Uterus (tissue), 4 donors: ENCODE results near the gene NPR2. TPM values are rescaled to one million over a fixed set of nuclear protein-coding genes. Genes with fewer than 3 reads are reported as not detected.

ENCODE experiments used
- DNase-seq, 2 donors: peaks; one replicate each; pipeline ENCODE4 v3.0.0-alpha.2; 2019 to 2020
- H3K27ac ChIP-seq, 2 donors: fragments of 200-600 bp; sonication (generic); 1 replicate in 1 of 2; 2 replicates in 1 of 2; pipeline ENCODE4 v1.5.1; 2016 to 2018
- H3K27me3 ChIP-seq, 2 donors: fragments of 200-600 bp; sonication (generic); one replicate each; pipeline ENCODE4 v1.5.1; 2018 to 2019; ENCODE audit warnings: control low read depth in 1 of 2
- H3K36me3 ChIP-seq, 2 donors: fragments of 200-600 bp; sonication (generic); one replicate each; pipeline ENCODE4 v1.5.1; 2019; ENCODE audit warnings: control low read depth in 1 of 2
- H3K4me1 ChIP-seq, 2 donors: fragments of 200-600 bp; sonication (generic); one replicate each; pipeline ENCODE4 v1.5.1; 2018 to 2019; ENCODE audit warnings: control low read depth in 1 of 2
- H3K4me3 ChIP-seq, 2 donors: fragments of 200-600 bp; sonication (generic); 1 replicate in 1 of 2; 2 replicates in 1 of 2; pipeline ENCODE4 v1.5.1; 2018 to 2019; ENCODE audit warnings: mild to moderate bottlenecking in 1 of 2
- H3K9me3 ChIP-seq, 2 donors: fragments of 200-600 bp; sonication (generic); one replicate each; pipeline ENCODE4 v1.5.1; 2019; ENCODE audit warnings: control low read depth in 1 of 2
- CTCF ChIP-seq, 4 experiments: fragments of 200-600 bp in 2 of 4; fragments of 450-650 bp in 2 of 4; sonication (generic) in 2 of 4; IDR thresholded peaks; one replicate each; pipeline ENCODE4 v1.5.1; 2016 to 2019; ENCODE audit warnings: antibody characterized with exemption in 4 of 4, mild to moderate bottlenecking in 2 of 4, moderate library complexity in 1 of 4
- POLR2A ChIP-seq, 2 donors: fragments of 450-650 bp; IDR thresholded peaks; one replicate each; pipeline ENCODE4 v1.6.1; 2016; ENCODE audit warnings: antibody characterized with exemption in 2 of 2, mild to moderate bottlenecking in 1 of 2, moderate library complexity in 1 of 2
- intact Hi-C: fragments of 100-400 bp; cut with DNase I; formaldehyde crosslinking; loops from one replicate; pipeline ENCODE4 v1.15.1; 2023; ENCODE audit warnings: low total_unique reads
- total RNA-seq, 4 donors: library from RNA; depleted of rRNA in 3 of 4; stranded (reverse); fragments of >200 nt in 3 of 4; gene quantifications; one replicate each; pipeline versions ENCODE4 v1.1.0 to v1.2.4, GENCODE V29; 2014 to 2023
- donor health status: DM: yes; HTN: yes; CAD: no.

The NPR2 gene
- total RNA-seq, 4 donors from 2014 or later = 3.8 to 70.4 (median 31.7) TPM

DNA sequence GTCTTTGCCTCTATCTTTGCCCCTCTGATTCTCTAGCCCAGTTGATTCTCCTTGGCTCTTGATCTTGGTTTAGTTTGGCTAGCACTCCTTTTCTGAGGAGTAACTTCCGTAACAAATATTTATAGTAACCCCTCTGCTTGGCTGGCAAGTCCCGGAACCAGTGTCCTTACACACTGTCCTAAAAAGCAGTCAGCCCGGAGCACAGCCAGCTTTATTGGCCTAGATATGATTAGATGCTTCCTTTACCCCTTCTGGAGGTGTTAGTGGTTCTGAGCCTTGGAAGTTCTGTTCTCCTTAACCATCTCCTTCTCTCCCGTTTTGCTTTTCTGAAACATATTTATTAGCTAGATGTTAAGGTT is 20.3 kb upstream of the NPR2 start:
- Histone ChIP-seq H3K4me3 (no peak overlapping the region), H3K27ac (peak overlapping the region in 1 of 2 donors; percentile 16), H3K27me3 (no peaks in the 10 kb centered on the region), H3K9me3 (no peaks in the 10 kb centered on the region), H3K36me3 (no peaks in the 10 kb centered on the region), H3K4me1 (no peaks in the 10 kb centered on the region)
- TF ChIP-seq CTCF (IDR thresholded peaks at IDR 0.05) (no peak), POLR2A (IDR thresholded peaks at IDR 0.05) (no peak)
- intact Hi-C loops = no loop called here
- DNase-seq = no peak

DNA sequence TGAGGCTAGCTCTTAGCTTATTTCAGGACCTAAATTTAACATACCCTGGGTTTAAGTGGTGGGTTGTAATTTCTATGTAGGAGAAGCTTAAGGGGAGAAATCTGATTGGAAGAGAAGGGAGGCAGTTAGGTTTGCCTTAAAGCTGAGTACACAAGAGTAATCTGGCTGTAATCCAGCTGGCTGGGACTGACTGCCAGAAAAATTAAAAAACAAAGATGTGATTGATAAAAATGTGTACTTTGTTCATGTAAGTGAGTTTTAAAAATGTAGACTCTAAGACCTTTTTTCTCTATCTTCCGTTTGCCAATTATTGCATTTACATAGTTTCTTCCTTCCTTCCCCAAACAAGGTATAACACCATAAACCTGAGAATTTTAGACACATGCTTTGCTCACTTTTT is 19.9 kb upstream of the NPR2 start:
- no peak for TF ChIP-seq POLR2A (IDR thresholded peaks at IDR 0.05)
- TF ChIP-seq CTCF (IDR thresholded peaks at IDR 0.05) = no peak
- intact Hi-C loops = no loop called here
- no peaks in the 10 kb centered on the region for H3K4me1 ChIP-seq
- no peak overlapping the region for H3K4me3 ChIP-seq
- H3K9me3 ChIP-seq = no peaks in the 10 kb centered on the region
- no peak for DNase-seq
- no peaks in the 10 kb centered on the region for H3K36me3 ChIP-seq
- H3K27ac ChIP-seq = peak overlapping the region in 1 of 2 donors; percentile 16
- no peaks in the 10 kb centered on the region for H3K27me3 ChIP-seq

DNA sequence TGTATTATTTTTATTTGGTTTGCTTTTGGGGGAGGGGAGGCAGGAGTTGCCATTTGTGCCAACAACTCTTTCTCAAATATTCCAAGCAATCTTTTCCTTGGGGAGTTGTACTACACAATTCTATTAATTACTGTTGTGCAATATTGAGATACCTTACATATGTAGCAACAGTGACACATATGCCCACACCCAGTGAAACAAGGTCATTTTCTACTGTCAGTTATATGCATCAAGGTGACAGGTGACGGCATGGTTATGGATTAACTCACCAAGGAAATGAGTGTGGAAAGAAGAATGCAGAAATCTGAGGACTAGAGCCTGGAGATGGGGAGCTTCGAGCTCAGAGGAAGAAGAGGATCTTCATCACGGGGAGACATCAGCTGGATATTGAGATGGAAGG is 19.4 kb upstream of the NPR2 start:
- Histone ChIP-seq H3K27me3 (no peaks in the 10 kb centered on the region), H3K9me3 (no peaks in the 10 kb centered on the region), H3K4me1 (no peaks in the 10 kb centered on the region), H3K4me3 (no peak overlapping the region), H3K36me3 (no peaks in the 10 kb centered on the region), H3K27ac (no peak overlapping the region)
- TF ChIP-seq CTCF (IDR thresholded peaks at IDR 0.05) (no peak), POLR2A (IDR thresholded peaks at IDR 0.05) (no peak)
- intact Hi-C loops = no loop called here
- no peak for DNase-seq

GRCh38 chr9:35774907-35775635 is 16.3 kb upstream of the NPR2 start:
- Histone ChIP-seq H3K4me3 (no peak overlapping the region), H3K4me1 (no peaks in the 10 kb centered on the region), H3K36me3 (no peaks in the 10 kb centered on the region), H3K27me3 (no peaks in the 10 kb centered on the region), H3K9me3 (no peaks in the 10 kb centered on the region), H3K27ac (no peak overlapping the region)
- TF ChIP-seq CTCF (IDR thresholded peaks at IDR 0.05) = no peak
- no peak for TF ChIP-seq POLR2A (IDR thresholded peaks at IDR 0.05)
- intact Hi-C loops = no loop called here
- no peak for DNase-seq

GRCh38 chr9:35776018-35776417 is 15.4 kb upstream of the NPR2 start:
- no peak overlapping the region for H3K27ac ChIP-seq
- TF ChIP-seq POLR2A (IDR thresholded peaks at IDR 0.05) (no peak), CTCF (IDR thresholded peaks at IDR 0.05) (no peak)
- no peak overlapping the region for H3K4me3 ChIP-seq
- no peaks in the 10 kb centered on the region for H3K9me3 ChIP-seq
- no peaks in the 10 kb centered on the region for H3K27me3 ChIP-seq
- intact Hi-C loops = no loop called here
- DNase-seq = no peak
- no peaks in the 10 kb centered on the region for H3K36me3 ChIP-seq
- H3K4me1 ChIP-seq = no peaks in the 10 kb centered on the region
